GM18505 (cell line): ENCODE data around the gene TBR1.

Experiments used
- ATAC-seq: cut with Tn5 transposase; IDR thresholded peaks from one replicate; pipeline ENCODE4 v1.9.1; 2021; ENCODE audit not compliant: unreplicated experiment
- POLR2A ChIP-seq: IDR thresholded peaks from 4 replicates; pipeline ENCODE4 v1.6.1; 2011; ENCODE audit warnings: borderline replicate concordance; ENCODE audit not compliant: insufficient read depth, insufficient read length; ENCODE audit errors: extremely low read depth

The TBR1 gene

DNA sequence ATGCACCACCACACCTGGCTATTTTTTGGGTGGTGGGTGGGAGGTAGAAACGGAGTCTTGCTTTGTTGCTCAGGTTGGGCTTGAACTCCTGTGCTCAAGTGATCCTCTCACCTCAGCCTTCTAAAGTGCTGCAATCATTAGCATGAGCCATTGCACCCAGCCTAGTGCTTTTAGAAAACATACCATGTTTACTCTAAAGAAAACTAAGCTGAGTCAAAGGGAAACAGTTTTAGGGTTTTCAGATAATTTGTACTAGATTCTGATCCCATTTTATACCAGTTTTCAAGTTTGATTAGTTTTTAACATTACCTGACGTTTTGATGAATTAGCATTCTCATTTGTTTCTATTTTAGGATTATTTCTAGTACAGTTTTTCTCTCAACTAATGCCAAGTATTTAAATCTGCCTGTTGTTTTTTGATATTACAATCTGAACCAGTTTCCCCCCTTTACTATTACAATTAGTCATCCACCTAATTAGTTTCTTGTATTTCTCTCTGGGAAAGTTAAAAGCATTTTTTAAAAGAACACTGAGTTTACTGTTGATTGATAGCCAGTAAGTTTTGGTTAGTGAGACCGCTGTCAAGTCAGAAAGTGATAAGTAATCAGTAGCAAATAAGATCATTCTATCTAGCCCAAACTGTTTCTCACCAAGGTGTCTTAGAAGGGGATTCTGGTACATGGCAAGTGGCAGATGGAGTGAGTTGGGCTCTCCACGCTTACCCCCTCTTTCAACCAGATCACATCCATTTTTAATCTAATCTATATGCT lies 24.2 kb upstream of the TBR1 start:
- no peak for TF ChIP-seq POLR2A
- ATAC-seq, result no peak

DNA sequence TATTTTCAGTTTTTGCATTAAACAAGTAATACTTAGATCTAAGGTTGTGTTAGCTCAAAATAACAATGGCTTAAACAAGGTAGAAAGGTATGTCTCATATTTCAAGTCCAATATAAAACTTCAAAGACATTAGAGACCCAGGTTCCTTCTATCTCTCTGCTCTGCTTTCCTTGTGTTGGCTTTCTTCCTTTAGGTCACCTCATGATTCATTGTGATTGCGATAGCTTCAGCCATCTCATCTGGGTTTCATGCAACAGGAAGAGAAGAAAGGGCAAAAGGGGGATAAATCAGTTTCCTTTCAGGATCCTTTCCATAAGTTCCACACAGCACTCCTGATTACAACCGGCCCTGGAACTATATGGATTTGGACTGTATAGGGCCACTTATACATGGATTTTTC lies 16.0 kb upstream of the TBR1 start:
- ATAC-seq, result no peak
- no peak for TF ChIP-seq POLR2A

DNA sequence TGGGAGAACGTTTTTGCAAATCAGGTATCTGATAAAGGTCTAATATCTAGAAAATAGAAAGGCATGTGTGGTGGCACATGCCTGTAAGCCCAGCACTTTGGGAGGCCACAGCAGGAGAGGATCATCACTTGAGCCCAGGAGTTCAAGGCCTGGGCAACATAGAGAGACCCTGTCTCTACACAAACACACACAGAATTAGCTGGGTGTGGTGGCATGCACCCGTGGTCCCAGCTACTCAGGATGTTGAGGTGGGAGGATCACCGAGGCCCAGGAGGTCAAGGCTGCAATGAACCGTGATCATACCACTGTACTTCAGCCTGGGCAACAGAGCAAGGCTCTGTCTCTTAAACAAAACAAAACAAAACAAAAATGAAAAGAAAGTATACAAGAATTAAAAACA lies 13.8 kb upstream of the TBR1 start:
- ATAC-seq, result no peak
- no peak for TF ChIP-seq POLR2A

DNA sequence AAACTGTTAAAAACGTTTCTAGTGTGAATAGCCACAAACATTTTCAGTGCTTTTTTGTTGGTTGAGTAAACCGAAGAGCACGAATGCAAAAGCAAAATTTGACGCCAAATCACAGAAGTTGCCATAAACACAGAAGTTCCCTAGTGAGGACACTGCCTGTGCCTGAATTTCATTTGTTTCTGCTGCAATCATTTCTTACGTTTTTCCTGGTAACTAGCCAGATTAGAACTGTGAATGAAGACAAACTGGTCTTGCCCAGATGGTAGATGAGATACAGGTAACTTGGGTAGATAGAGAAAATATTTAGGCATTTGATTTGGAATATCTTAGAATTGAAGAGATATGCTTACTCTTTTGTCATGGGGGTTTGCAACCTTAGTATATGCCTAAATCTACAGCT lies 9.8 kb upstream of the TBR1 start:
- no peak for ATAC-seq
- TF ChIP-seq POLR2A, result no peak

DNA sequence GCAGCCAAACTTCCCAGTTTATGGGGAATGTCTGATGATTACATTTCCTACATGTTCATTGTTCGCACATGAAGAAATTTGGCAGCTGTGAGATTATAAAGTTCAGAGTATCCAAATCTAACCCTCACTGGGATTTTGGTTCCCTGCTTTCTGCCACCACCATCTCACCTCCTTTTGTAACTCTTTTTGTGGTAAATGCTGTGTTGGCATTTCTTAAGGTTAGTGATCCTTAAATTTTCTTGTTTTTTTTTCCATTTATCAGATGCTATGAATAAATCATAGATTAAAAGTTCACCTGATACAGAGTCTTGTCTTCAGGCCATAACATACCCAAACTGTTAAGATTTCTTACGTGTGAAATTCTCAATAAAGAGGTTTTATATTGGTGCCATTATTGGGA lies 8.5 kb upstream of the TBR1 start:
- ATAC-seq, result no peak
- TF ChIP-seq POLR2A, result no peak

DNA sequence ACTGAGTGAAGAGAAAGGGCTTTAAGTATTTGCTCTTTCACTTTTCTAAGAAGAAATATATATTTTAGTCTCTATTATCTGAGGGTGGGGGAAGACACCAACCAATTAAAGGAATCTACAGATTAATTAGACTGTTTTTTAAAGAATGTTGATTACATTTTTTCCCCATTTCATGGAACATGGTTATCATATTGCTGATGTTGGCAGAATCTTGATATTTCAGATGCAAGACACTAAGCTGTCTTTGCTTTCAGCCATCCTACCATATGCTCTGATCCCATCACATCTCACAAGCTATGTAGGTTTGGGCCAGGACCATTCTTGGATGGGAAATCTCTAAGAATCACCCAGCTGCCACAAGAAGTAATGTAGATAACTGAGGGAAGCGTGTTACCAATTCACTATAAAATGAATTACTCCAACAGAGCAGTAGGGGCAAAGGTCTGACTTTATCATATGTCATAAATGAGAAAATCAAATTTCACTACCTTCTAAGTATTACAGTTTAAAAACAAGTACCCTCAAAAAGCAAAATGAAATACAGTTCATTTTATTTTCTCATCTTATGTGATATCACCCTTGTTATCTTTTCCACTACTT lies 6.7 kb upstream of the TBR1 start:
- ATAC-seq, result no peak
- TF ChIP-seq POLR2A, result no peak

DNA sequence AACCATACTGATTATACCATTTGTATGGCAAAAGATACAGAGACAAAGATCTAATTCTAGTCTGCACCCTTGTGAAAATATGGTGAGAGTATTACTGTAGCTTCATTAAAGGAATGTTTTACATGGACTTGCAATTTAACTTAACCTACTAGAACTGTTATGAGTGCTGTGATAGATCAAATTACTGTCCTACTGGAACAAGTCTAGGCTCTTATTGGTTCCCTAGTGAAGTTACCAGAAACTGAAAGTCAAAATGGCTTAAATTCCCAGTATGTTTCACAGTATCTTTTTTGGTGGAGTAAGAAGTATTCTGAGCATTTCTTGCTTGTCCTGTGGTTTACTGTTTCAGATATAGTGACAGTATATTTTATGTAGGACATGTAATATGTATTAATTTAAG lies 3.8 kb upstream of the TBR1 start:
- TF ChIP-seq POLR2A, result no peak

DNA sequence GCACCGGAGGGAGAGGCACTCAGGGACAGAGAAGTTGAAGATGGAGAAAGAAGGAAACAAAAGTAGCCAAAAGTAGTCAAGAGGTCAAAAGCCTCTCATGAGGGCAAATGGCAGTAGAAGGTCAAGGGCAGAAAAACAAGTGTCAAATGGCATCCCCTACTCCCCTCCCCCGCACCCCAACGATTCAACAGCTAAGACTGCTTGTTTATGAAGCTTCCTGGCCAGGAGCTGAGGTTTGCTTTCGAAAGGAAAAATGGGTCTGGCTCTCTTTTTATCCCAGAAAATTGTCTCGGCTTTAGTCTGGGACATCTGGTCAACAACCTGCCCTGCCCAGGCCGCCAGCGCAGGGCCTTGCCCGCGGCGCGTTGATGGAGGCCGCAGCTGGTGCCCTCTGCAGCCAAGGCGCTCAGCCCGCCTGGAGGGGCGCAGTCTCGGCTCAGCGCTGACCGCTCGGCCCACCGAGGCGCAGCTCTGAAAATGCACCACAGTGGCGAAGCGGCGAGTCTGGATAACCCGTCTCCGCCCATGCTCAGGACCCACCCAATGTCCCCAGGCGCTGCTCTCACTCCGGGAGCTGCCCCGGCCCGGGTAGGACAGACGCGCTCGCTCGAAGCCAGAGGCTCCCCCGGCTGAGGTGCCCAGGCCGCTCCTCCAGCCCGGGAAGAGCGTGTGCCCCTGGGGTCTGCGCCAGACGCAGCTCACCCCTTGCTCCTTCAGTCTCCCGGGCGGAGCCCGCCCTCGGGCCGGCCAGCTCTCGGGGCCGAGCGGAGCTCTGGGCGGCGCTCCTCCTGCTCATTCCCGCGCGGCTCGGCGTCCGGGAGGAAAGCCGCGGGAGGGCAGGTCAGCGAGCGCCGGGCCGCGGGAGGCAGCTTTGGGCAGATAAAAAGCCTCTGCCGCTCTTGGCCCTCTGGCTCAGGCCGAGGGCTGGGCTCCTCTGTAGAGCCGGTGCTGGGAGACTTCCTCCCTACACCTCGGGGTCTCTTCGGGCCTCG lies 1.8 kb upstream of the TBR1 start:
- TF ChIP-seq POLR2A, result no peak
- peak; percentile 47 for ATAC-seq

More for the DNA sequence above, 3.8 kb upstream of the TBR1 start:
- no peak for ATAC-seq

DNA sequence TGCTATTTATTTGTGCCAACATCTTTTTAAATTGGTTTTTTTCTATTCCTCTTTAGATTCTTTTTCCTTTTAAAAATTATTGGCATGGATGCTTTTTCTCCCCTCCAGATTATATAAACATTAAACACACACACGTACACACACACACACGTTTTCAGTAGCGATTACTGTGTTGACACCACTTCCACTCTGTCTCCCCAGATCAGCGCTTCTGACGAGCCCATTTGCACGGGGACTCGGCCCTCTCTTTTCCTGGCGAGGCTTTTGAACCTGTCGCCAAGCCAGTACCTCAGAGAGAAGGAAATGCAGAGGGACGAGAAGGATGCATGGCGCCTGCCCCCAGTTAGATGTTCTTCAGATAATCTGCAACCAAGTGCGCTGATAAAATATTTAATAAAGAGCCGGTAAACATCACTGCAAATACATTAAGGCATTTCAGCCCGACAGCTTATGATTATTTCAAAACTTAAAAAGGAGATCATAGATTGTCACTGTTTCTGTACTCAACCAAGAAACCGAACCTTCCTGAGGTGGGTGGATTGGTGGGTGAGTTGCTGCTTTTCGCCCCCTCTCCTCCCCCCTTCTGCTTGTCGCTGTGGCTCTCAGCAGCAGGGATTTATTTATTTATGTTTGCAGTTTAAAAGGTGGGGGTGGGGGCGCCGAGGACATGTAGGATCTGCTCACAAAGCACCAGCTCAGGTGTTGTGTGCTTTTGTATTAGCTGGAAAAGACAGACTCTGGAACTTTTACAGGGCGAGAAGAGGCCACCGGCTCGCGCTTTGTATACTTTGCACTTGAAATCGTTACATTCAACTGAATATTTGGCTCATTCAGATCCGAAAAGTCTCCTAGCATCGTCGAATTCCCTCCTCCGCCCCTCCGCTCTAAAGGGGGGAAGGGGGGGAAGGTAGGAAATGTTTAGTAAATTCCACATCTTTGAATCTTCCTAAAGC lies 787 bp upstream of the TBR1 start:
- TF ChIP-seq POLR2A, result no peak
- peak; percentile 27 for ATAC-seq

DNA sequence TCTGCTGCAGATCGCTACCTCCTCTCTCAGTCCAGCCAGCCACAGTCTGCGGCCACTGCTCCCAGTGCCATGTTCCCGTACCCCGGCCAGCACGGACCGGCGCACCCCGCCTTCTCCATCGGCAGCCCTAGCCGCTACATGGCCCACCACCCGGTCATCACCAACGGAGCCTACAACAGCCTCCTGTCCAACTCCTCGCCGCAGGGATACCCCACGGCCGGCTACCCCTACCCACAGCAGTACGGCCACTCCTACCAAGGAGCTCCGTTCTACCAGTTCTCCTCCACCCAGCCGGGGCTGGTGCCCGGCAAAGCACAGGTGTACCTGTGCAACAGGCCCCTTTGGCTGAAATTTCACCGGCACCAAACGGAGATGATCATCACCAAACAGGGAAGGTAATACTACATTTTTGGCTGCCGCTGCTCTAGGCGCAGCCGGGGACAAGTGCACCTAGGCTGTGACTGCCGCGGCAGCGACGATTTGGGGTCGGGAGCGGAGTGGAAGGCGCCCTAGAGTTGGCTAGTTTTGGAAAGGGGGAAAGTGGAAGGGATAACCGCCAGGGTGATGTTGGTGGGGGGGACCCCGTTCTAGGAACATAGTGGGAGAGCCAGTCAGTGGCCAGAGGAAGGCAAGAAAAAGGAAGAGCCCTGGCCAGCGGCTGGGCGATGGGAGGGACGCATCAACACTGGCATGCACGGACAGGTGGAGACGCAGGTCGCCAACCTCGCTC lies 776 bp downstream of the TBR1 start:
- ATAC-seq, result no peak
- no peak for TF ChIP-seq POLR2A

DNA sequence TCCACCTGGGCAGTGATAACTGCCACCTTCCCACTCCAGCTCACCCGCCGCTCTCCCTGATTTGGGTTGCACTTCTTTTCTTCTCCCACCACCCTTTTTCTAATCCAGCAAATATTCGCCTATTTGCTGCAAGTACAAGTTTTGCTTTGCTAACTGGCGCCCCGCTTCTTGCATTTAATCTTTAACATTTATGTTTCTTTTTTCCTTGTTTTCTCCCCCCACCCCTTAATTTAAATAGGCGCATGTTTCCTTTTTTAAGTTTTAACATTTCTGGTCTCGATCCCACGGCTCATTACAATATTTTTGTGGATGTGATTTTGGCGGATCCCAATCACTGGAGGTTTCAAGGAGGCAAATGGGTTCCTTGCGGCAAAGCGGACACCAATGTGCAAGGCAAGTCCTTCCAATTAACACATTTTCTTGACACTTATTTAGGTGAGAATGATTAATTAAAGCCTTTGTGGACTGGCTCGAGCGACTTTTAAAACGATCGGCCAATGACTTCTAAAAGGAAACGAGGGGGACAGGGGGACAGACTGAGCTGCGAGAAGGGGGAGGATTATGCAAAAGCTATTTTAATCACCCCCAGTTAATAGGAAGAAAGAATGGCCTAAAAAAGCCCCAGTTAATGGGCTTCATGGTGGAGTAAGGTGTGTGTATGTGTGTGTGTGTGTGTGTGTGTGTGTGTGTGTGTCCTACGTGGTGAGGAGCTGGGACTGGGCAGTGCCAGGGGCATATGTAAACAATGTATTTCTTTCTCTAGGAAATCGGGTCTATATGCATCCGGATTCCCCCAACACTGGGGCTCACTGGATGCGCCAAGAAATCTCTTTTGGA lies 1.6 kb downstream of the TBR1 start:
- TF ChIP-seq POLR2A, result no peak
- no peak for ATAC-seq
